WTC11 (cell line): ENCODE data around the gene KCNA2. TPM values are rescaled to one million over a fixed set of nuclear protein-coding genes. Genes with fewer than 3 reads are reported as not detected.

Experiments used
- ATAC-seq: fragments of 200-7000 bp; cut with Tn5 transposase; 2 replicates; pipeline ENCODE4 v1.10.0; 2021; ENCODE audit warnings: mild to moderate bottlenecking, moderate library complexity
- CTCF ChIA-PET: fragments of 300-600 bp; sonication (Branson Sonifier 250); formaldehyde crosslinking; loops from one replicate; lab custom pipeline; 2021; ENCODE audit warnings: antibody characterized with exemption; lab: Charles Lee
- POLR2A ChIA-PET: fragments of 350-600 bp; sonication (Branson Sonifier 250); formaldehyde crosslinking; loops from one replicate; lab custom pipeline; 2021; ENCODE audit warnings: antibody characterized with exemption; lab: Charles Lee
- DNase-seq: peaks from one replicate; pipeline ENCODE4 v3.0.0; 2021; ENCODE audit warnings: low spot score
- H3K27ac Mint-ChIP-seq: 2 replicates; pipeline ENCODE4 v1.8.0; 2021; ENCODE audit warnings: mixed read lengths
- H3K27me3 Mint-ChIP-seq: 2 replicates; pipeline ENCODE4 v1.8.0; 2021; ENCODE audit warnings: low read depth, mild to moderate bottlenecking, moderate library complexity, mixed read lengths
- H3K36me3 Mint-ChIP-seq: 2 replicates; pipeline ENCODE4 v1.8.0; 2021; ENCODE audit warnings: mixed read lengths
- H3K4me1 Mint-ChIP-seq: 2 replicates; pipeline ENCODE4 v1.8.0; 2022; ENCODE audit warnings: mixed read lengths
- H3K4me3 Mint-ChIP-seq: 2 replicates; pipeline ENCODE4 v1.8.0; 2021; ENCODE audit warnings: mild to moderate bottlenecking, moderate library complexity, mixed read lengths
- H3K9me3 Mint-ChIP-seq: 2 replicates; pipeline ENCODE4 v1.8.0; 2021; ENCODE audit warnings: mixed read lengths
- CBFB ChIP-seq: sonication (generic); formaldehyde crosslinking; IDR thresholded peaks from 2 replicates; pipeline ENCODE4 v1.8.1; 2022; ENCODE audit warnings: mild to moderate bottlenecking, low read depth, missing genetic modification reagents
- ELF4 ChIP-seq: sonication (generic); formaldehyde crosslinking; IDR thresholded peaks from 2 replicates; pipeline ENCODE4 v1.8.1; 2022; ENCODE audit warnings: low read depth, mild to moderate bottlenecking, moderate library complexity, missing genetic modification reagents
- FOXK1 ChIP-seq: sonication (generic); formaldehyde crosslinking; IDR thresholded peaks from 2 replicates; pipeline ENCODE4 v1.8.0; 2022; ENCODE audit warnings: mild to moderate bottlenecking, moderate library complexity, missing genetic modification reagents
- FOXP4 ChIP-seq: sonication (generic); formaldehyde crosslinking; IDR thresholded peaks from 2 replicates; pipeline ENCODE4 v1.8.0; 2022; ENCODE audit warnings: mild to moderate bottlenecking, missing genetic modification reagents
- GTF2I ChIP-seq: fragments of 250-450 bp; sonication (Bioruptor Pico); conservative IDR thresholded peaks from 2 replicates; pipeline ENCODE4 v1.4.0; 2021; ENCODE audit warnings: mild to moderate bottlenecking
- HMGA2 ChIP-seq: fragments of 250-450 bp; sonication (Bioruptor Pico); IDR thresholded peaks from 2 replicates; pipeline ENCODE4 v1.4.0; 2021; ENCODE audit warnings: mild to moderate bottlenecking, moderate library complexity
- JAZF1 ChIP-seq: fragments of 250-450 bp; sonication (Bioruptor Pico); IDR thresholded peaks from 2 replicates; pipeline ENCODE4 v1.9.0; 2021; ENCODE audit warnings: moderate library complexity, mild to moderate bottlenecking, inconsistent platforms
- KAT7 ChIP-seq: sonication (generic); formaldehyde crosslinking; IDR thresholded peaks from 2 replicates; pipeline ENCODE4 v1.8.1; 2023; ENCODE audit warnings: missing genetic modification reagents, mild to moderate bottlenecking, borderline replicate concordance
- MLX ChIP-seq: sonication (generic); formaldehyde crosslinking; IDR thresholded peaks from 2 replicates; pipeline ENCODE4 v1.8.1; 2023; ENCODE audit warnings: mild to moderate bottlenecking, missing genetic modification reagents, moderate library complexity
- MYBL2 ChIP-seq: sonication (generic); formaldehyde crosslinking; IDR thresholded peaks from 2 replicates; pipeline ENCODE4 v1.8.1; 2023; ENCODE audit warnings: mild to moderate bottlenecking, moderate library complexity, missing genetic modification reagents
- NFYB ChIP-seq: sonication (generic); formaldehyde crosslinking; conservative IDR thresholded peaks from 2 replicates; pipeline ENCODE4 v1.8.0; 2022; ENCODE audit warnings: low read depth, missing genetic modification reagents
- OVOL2 ChIP-seq: fragments of 250-450 bp; sonication (Bioruptor Pico); IDR thresholded peaks from 2 replicates; pipeline ENCODE4 v1.9.0; 2021; ENCODE audit warnings: mild to moderate bottlenecking, borderline replicate concordance
- SMAD4 ChIP-seq: sonication (generic); formaldehyde crosslinking; IDR thresholded peaks from 2 replicates; pipeline ENCODE4 v1.8.0; 2022; ENCODE audit warnings: mild to moderate bottlenecking, missing genetic modification reagents
- SP1 ChIP-seq: sonication (generic); formaldehyde crosslinking; conservative IDR thresholded peaks from 2 replicates; pipeline ENCODE4 v1.8.1; 2022; ENCODE audit warnings: missing genetic modification reagents
- USF1 ChIP-seq: sonication (generic); formaldehyde crosslinking; IDR thresholded peaks from 2 replicates; pipeline ENCODE4 v1.8.0; 2022; ENCODE audit warnings: mild to moderate bottlenecking, missing genetic modification reagents
- ZNF121 ChIP-seq: sonication (generic); formaldehyde crosslinking; IDR thresholded peaks from 2 replicates; pipeline ENCODE4 v1.8.0; 2023; ENCODE audit warnings: missing genetic modification reagents
- ZNF232 ChIP-seq: sonication (generic); formaldehyde crosslinking; IDR thresholded peaks from 2 replicates; pipeline ENCODE4 v1.8.0; 2022; ENCODE audit warnings: mild to moderate bottlenecking, missing genetic modification reagents
- ZNF396 ChIP-seq: fragments of 250-450 bp; sonication (Bioruptor Pico); IDR thresholded peaks from 2 replicates; pipeline ENCODE4 v1.8.0; 2021; ENCODE audit warnings: mild to moderate bottlenecking, moderate library complexity, borderline replicate concordance
- ZNF423 ChIP-seq: fragments of 250-450 bp; sonication (Bioruptor Pico); IDR thresholded peaks from 2 replicates; pipeline ENCODE4 v2.1.2; 2022; ENCODE audit warnings: mild to moderate bottlenecking, moderate library complexity
- ZNF512 ChIP-seq: sonication (generic); formaldehyde crosslinking; IDR thresholded peaks from 2 replicates; pipeline ENCODE4 v1.8.1; 2022; ENCODE audit warnings: missing genetic modification reagents, borderline replicate concordance
- ZSCAN18 ChIP-seq: fragments of 250-450 bp; sonication (Bioruptor Pico); IDR thresholded peaks from 2 replicates; pipeline ENCODE4 v2.1.2; 2022; ENCODE audit warnings: mild to moderate bottlenecking, moderate library complexity
- total RNA-seq: library from RNA; stranded (reverse); gene quantifications from 3 replicates; pipeline ENCODE4 v1.2.3, GENCODE V29; 2021

Gene KCNA2
- total RNA-seq, 1 experiment from 2014 or later = 0.50 TPM

GRCh38 chr1:110602466-110602865, 3.7 kb downstream of the KCNA2 start:
- Mint-ChIP-seq H3K27ac (no peak overlapping the region), H3K27me3 (peaks cover 46% of the 10 kb centered on the region), H3K4me3 (no peak overlapping the region), H3K36me3 (no peaks in the 10 kb centered on the region), H3K9me3 (no peaks in the 10 kb centered on the region), H3K4me1 (peaks cover 11% of the 10 kb centered on the region)
- no peak for DNase-seq
- TF ChIP-seq FOXP4 (CRISPR knock-in tag) = no peak
- no peak for TF ChIP-seq OVOL2 (CRISPR knock-in tag)
- no peak for TF ChIP-seq JAZF1 (CRISPR knock-in tag)
- no peak for TF ChIP-seq ZNF512
- no peak for TF ChIP-seq HMGA2 (CRISPR knock-in tag)
- TF ChIP-seq USF1 (CRISPR knock-in tag) = no peak
- no peak for TF ChIP-seq ELF4
- TF ChIP-seq ZNF423 = no peak
- TF ChIP-seq ZNF121 (CRISPR knock-in tag) = no peak
- TF ChIP-seq ZNF232 (CRISPR knock-in tag) = no peak
- TF ChIP-seq ZNF396 = no peak
- TF ChIP-seq NFYB (CRISPR knock-in tag) = no peak
- TF ChIP-seq SP1 (CRISPR knock-in tag) = no peak
- no peak for TF ChIP-seq KAT7 (CRISPR knock-in tag)
- no peak for TF ChIP-seq MLX (CRISPR knock-in tag)
- no peak for TF ChIP-seq FOXK1 (CRISPR knock-in tag)
- no peak for ATAC-seq
- CTCF ChIA-PET = interaction anchor here (6.4 kb wide), 1 partner anchor 18 kb away, joined by 51 read pairs; no protein-coding TSS in a partner anchor
- POLR2A ChIA-PET = no interaction called here

GRCh38 chr1:110601332-110601731, 4.8 kb downstream of the KCNA2 start:
- POLR2A ChIA-PET = no interaction called here
- Mint-ChIP-seq H3K27me3 (peaks cover 45% of the 10 kb centered on the region), H3K4me1 (peaks cover 11% of the 10 kb centered on the region), H3K4me3 (no peak overlapping the region), H3K9me3 (no peaks in the 10 kb centered on the region), H3K27ac (no peak overlapping the region), H3K36me3 (no peaks in the 10 kb centered on the region)
- CTCF ChIA-PET = no interaction called here
- TF ChIP-seq ELF4 (no peak), SMAD4 (CRISPR knock-in tag) (no peak), FOXP4 (CRISPR knock-in tag) (no peak), MYBL2 (CRISPR knock-in tag) (no peak), KAT7 (CRISPR knock-in tag) (no peak), CBFB (CRISPR knock-in tag) (no peak), ZSCAN18 (CRISPR knock-in tag) (no peak), GTF2I (CRISPR knock-in tag) (no peak)
- no peak for DNase-seq
- ATAC-seq = no peak
